Measurements from ENCODE around the gene RFC5. TPM values are rescaled to one million over a fixed set of nuclear protein-coding genes. Genes with fewer than 3 reads are reported as not detected.
"Not testable (repeated sequence)": the region's sequence is repeated elsewhere in the genome, so short reads cannot be mapped to it uniquely, and the experiment has no call there.

Gene RFC5
- total RNA-seq, 1 donor from 2014 or later = 73.8 TPM

DNA sequence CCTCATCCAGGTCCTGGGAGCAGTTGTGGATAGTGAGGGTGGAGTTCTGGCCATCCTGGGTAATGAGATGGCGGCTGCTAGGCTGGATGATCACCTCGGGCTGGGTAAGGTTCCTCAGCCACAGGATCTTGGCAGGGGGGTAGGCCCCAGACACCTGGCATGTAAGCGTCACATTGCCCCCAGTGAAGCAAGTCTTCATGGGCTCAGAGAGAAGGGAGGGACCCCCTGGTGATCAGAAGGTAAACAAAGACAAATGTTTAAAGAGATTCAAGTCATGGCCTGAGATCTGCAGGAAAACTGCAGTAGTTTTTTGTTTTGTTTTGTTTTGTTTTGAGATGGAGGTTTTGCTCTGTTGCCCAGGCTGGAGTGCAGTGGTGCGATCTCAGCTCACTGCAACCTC lies 57.3 kb downstream of the RFC5 start:
- no peak overlapping the region for H3K4me3 Mint-ChIP-seq
- intact Hi-C loops (cut with micrococcal nuclease) = no loop called here
- H3K9me3 Mint-ChIP-seq = no peaks in the 10 kb centered on the region
- no peak for DNase-seq (ENCODE audit: low spot score)
- H3K36me3 Mint-ChIP-seq (ENCODE audit: low read depth) = no peaks in the 10 kb centered on the region
- no peaks in the 10 kb centered on the region for H3K27me3 Mint-ChIP-seq (ENCODE audit: insufficient read depth)
- no peak overlapping the region for H3K27ac Mint-ChIP-seq
- H3K4me1 Mint-ChIP-seq (ENCODE audit: low read depth) = peaks cover 2% of the 10 kb centered on the region

DNA sequence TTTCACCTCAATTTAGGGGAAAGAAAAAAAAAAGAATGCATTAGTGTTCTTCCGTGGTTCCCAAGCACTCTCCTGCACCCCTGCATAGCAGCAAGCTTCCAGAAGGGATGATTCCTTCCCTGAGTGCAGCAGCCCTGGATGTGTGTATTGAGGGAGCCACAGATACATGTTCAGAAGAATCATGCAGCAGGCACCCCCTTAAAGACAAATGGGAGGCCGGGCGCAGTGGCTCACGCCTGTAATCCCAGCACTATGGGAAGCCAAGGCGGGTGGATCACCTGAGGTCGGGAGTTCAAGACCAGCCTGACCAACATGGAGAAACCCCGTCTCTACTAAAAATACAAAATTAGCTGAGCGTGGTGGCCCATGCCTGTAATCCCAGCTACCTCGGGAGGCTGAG lies 65.0 kb downstream of the RFC5 start:
- H3K4me3 Mint-ChIP-seq; intact Hi-C loops (cut with micrococcal nuclease); H3K27ac Mint-ChIP-seq; DNase-seq (ENCODE audit: low spot score); H3K4me1 Mint-ChIP-seq (ENCODE audit: low read depth); H3K27me3 Mint-ChIP-seq (ENCODE audit: insufficient read depth); H3K36me3 Mint-ChIP-seq (ENCODE audit: low read depth); H3K9me3 Mint-ChIP-seq: not testable (repeated sequence)

Other genes with a start within 250 kb of the RFC5 start
- 0.02 and 0.08 TPM in 2 replicates for gene KSR2, start 47.7 kb upstream of the RFC5 start, total RNA-seq
- 122 and 127 TPM in 2 replicates for gene WSB2, start 44.5 kb downstream of the RFC5 start, total RNA-seq
- gene VSIG10, start 87.3 kb downstream of the RFC5 start, total RNA-seq = 15.1 and 16.0 TPM in 2 replicates
- 200 and 205 TPM in 2 replicates for gene PEBP1, start 119.4 kb downstream of the RFC5 start, total RNA-seq